Ramos (cell line): Measurements from ENCODE around the gene PLCB1.
"Not testable (repeated sequence)": the region's sequence is repeated elsewhere in the genome, so short reads cannot be mapped to it uniquely, and the experiment has no call there.

Source experiments
- in situ Hi-C: fragments of 300-500 bp; cut with MboI; formaldehyde crosslinking; loops from one replicate; pipeline ENCODE4 v1.14.3; 2022; ENCODE audit warnings: low sequenced_read_pairs; ENCODE audit not compliant: unreplicated experiment

The PLCB1 gene

DNA sequence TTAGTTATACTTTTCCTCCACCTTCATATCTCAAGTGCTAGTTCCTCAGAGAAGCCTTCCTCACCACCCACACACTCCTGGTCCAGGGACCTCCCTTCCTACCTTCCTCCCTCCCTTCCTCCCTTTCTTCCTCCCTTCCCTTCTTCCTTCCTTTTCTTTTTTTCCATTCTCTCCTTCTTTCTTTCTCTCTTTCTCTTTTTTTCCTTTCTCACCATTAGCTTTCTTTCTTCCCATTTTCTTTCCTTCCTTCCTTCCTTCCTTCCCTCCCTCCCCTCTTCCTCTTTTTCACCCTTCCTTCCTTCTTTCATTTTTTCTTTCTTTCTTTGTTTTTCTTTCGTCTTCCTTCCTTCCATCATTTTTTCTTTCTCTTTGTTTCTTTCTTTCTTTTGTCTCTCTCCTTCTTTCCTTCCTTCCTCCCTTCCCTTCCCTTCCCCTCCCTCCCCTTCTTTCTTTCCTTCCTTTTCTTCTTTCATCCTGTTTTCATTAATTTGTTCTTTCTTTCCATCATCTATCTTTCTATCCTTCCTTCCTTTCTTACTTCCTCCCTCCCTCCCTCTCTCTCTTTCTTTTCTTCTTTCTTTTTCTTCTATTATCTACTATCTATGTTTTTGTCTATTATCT, 416.0 kb downstream of the PLCB1 start:
- in situ Hi-C loops: loop anchor here (25.0 kb wide), 1 partner anchor 411 kb away; the partner anchor contains the start of gene PLCB1

DNA sequence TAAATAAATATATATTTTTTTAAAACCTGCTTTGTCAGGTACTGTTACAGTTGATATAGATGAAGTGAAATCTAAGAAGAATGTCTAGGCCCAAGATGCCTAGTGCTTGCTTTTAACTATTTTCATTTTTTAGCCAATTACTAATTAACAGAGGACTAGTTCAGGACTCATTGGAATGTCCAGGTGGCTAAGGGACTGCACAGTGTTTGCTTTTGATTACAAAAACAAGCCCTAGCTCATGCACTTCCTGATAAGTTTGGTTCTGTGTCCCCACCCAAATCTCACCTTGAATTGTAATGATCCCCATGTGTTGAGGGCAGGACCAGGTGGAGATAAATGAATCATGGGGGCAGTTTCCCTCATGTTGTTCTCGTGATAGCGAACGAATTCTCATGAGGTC, 417.1 kb downstream of the PLCB1 start:
- in situ Hi-C loops: loop anchor here (25.0 kb wide), 1 partner anchor 412 kb away; the partner anchor contains the start of gene PLCB1

DNA sequence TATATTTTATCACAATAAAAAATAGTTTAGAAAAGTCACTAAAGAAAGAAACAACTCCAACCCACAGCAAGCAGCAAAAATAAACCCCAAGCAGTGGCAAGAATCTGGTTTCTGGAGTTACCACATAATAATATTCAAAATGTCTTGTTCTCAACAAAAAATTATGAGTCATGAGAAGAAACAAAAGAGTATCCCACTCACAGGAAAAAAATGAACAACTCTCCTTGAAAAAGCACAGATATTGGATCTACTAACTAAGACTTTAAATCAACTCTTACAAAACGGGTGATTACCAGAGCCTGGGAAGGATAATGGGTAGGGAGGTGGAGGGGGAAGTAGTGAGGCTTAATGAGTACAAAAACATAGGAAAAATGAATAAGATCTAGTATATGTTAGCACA, 425.6 kb downstream of the PLCB1 start:
- in situ Hi-C loops: no loop called here

- in situ Hi-C loops: no loop called here
These were observed 430.3 kb downstream of the PLCB1 start for GRCh38 chr20:8562356-8562755.

GRCh38 chr20:8568075-8568474, 436.0 kb downstream of the PLCB1 start:
- in situ Hi-C loops: no loop called here

DNA sequence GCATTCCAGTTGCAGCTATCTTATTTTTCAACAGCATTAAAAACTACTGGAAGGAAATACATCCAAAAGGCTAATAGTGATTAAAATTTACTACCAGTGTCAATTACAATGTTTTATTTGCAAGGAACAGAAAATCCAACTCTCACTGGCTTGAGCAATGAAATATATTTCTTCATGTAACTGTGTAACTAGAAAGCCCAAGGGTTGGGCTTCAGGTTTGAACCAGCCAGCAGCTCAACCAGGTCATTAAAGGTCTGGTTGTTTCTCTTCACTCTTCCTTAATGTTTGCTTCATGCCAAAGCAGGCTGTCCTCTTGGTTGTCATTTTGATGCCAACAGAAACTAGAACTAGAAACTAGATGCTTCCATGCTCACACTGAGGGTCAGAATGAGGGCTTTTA, 437.7 kb downstream of the PLCB1 start:
- in situ Hi-C loops: no loop called here

DNA sequence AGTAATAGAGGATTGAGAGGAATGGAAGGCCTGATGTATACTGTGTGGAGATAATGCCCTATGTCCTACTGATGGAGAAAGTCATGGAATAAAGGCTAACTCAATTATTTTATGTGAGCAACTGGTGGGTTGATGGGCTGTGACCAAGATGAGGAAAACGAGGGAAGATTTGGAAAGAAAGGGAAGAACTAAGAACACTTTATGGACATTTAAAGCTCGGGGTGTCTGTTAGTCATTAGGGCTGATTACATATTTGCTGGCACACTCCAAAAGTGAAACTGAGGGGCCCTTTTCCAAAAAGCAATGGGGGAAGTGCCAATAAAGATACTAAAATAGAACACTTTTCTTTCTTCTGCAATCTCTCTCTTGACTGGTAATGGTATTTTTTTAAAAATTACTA, 439.5 kb downstream of the PLCB1 start:
- in situ Hi-C loops: no loop called here

- in situ Hi-C loops: no loop called here
These were observed 441.6 kb downstream of the PLCB1 start for GRCh38 chr20:8573686-8574085.

GRCh38 chr20:8575114-8575513, 443.0 kb downstream of the PLCB1 start:
- in situ Hi-C loops: no loop called here

- in situ Hi-C loops: no loop called here
These were observed 446.2 kb downstream of the PLCB1 start for GRCh38 chr20:8578161-8578865.

DNA sequence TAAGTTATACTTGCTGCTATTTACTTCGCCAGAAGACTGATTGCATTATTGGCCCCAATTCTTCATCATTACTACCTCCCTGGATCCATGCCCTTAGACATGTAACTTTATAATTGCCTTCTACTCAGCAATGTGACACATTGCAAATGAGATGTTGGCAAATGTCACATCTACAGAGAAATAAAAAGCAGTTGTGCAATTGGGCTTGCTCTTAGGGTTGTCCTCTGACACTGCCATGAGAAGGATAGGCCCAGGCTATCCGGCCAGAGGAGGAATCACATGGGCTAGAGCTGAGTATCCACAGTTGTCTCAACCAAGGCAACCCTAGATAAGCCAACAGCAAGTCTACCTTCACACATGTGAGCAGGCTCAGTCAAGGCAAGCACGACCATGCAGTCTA, 447.0 kb downstream of the PLCB1 start:
- in situ Hi-C loops: no loop called here

DNA sequence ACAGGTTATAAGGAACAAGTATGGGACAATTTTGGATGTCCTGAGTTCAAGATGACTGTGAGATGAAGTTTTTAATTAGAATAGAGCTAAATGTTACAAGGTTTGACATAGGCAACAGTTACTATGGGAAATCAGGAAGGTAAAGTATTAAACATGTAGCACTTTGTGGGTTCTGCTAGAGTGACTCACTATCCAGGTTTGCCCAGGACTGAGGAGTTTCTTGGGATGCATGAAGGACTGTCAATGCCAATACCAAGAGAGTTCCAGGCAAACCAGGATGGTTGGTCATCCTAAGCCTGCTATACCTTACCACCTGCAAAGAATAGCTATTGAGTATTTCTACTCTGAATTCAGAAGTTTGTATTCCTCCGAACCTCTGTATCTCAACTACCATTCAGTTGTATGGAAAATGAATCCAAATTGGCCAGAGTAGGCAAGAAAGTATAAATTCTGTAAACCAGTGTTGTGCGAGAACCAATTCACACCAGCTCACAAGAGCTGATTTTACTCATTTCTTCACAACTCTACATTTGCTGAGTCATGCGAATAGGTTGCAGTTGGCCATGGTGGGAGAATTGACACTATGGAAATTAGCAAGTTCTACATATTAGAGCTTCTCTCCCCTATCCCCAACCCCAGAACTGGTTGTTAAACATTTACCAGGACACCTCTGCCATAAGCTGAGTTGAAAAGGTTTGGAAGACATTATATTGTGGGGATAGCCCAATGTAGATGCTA, 449.5 kb downstream of the PLCB1 start:
- in situ Hi-C loops: no loop called here

DNA sequence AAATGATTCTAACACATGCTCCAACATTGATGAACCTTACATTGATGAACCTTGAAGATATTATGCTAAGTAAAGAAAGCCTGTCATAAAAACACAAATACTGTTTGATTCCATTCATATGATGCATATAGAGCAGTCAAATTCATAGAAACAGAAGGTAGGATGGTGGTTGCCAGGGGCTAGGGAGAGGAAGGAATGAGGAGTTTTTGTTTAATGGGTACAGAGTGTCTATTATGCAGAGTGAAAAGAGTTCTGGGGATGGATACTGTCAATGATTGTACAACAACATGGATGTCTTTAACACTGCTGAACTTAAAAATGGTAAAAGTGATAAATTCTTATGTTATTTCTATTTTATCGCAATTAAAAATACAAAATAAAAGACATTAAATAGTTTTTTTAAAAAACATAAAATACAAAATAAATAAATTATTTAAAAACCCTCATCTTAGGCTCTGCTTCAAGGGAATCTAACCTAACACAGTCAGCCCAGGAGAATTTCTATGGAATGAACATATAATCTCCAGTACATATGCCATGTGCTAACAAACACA, 451.0 kb downstream of the PLCB1 start:
- in situ Hi-C loops: no loop called here

GRCh38 chr20:8583566-8584043, 451.5 kb downstream of the PLCB1 start:
- in situ Hi-C loops: no loop called here

DNA sequence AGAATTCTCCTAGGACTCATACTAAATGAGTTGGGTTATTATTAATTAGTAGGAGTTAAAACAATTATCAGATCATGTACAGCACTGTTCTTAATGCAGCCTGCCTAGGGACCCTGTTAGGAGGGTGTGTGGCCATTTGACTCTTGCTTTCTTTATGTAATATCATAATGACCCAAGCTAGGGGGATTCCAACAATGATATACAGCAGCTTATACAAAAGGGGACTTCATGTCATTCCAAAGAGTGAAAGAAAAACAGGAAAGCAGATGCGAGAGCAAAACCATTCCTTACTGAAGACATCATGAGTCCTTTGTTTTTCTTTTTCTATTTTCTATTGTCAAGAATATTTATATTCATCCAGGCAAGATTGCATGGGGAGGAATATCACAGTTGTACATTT, 455.2 kb downstream of the PLCB1 start:
- in situ Hi-C loops: no loop called here

DNA sequence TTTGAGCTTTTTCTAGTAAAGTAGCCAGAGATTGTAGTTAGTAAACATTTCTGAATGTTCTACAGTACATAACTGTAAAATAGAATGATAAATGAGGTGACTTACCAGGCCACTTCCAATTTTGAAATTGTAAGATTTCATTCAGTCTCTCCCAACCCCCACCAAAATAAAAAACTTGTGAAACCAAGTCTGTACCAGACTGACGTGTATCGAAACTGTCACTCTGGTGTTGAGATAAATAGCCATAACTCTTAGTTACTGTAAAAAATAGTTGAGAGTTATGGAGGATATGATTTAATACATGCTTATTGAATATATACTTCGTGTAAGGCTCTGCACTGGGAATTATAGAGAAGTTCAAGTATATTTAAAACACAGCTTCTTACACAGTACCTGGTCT, 455.7 kb downstream of the PLCB1 start:
- in situ Hi-C loops: no loop called here

- in situ Hi-C loops: no loop called here
These were observed 457.9 kb downstream of the PLCB1 start for GRCh38 chr20:8589956-8590355.

DNA sequence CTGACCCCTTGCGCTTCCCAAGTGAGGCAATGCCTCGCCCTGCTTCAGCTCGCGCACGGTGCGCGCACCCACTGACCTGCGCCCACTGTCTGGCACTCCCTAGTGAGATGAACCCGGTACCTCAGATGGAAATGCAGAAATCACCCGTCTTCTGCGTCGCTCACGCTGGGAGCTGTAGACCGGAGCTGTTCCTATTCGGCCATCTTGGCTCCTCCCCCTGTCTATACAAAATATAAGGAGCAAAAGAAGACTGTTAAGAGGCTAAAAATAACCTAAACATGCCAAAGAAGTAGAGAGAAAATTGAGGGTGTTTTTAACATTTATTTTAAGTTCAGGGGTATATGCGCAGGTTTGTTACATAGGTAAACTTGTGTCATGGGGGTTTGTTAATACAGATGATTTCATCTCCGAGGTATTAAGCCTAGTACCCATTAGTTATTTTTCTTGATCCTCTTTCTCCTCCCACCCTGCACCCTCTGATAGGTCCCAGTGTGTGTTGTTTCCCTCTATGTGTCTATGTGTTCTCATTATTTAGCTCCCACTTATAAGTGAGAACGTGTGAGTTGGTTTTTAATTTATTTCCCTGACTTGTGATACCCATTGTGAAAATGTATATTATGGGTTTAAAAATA, 469.0 kb downstream of the PLCB1 start:
- in situ Hi-C loops: not testable (repeated sequence)

DNA sequence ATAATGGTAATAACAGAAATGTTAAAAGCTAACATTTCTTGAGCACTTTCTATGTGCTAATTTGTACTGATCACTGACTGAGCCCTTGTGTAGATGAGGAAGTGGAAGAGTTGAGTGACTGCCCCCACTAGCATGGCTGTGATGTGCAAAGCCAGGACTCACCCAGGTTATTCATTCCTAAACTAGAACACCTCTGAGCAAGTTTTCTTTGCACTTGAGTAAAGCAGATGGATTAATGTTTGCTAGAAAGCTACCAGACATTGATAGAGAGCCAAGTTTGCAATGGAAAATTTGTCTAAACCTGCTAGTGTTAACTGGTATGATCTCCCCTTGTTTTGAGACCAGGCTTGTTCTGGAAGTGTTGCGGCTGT, 469.5 kb downstream of the PLCB1 start:
- in situ Hi-C loops: no loop called here

DNA sequence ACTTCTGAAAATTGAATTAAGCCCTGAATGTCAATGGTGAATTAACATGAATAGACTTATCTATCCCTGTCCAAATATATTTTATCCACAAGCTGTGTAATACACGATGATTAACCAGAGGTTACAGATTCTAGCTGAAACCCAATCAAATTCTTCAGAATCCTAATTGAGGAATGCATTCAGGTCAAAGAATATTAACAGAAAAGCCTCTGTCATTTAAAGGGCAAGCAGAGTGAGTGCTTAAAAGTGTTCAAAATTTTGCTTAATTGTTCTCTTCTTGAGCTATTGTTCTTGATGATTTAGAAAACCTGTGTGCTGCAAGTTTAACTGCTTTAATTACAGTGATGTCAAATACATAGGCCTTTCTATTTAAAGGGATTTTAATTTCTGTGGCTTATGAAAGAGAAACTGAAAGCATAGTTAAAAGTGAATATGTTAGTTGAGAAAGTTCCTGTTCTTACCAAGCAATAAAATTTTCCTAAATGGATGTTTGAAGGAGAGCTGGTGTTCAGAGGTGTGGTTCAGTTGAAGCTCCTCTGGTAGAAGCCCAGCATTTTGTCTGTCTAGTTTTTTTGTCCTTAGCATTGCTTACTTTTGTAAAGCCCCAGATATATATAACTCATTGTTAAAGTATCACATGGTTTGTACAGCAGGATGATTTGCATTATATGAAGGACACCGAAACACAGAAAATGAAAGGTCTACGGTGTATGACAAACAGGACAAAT, 470.5 kb downstream of the PLCB1 start:
- in situ Hi-C loops: no loop called here
